Endothelial cell of umbilical vein (primary cell): Measurements from ENCODE around the gene TAF11L14. TPM values are rescaled to one million over a fixed set of nuclear protein-coding genes. Genes with fewer than 3 reads are reported as not detected.
"Not testable (repeated sequence)": the region's sequence is repeated elsewhere in the genome, so short reads cannot be mapped to it uniquely, and the experiment has no call there.

Experiments
- BruUV-seq: library from RNA; stranded (reverse); fragments of 400-500 nt; replicated peaks from 2 replicates; lab custom pipeline; 2021; lab: Mats Ljungman, UMichigan
- CTCF ChIA-PET: fragments of 300-600, 350-600 bp; sonication (Branson Sonifier 250); formaldehyde crosslinking; loops from one replicate; lab custom pipeline; 2021; ENCODE audit warnings: antibody characterized with exemption, inconsistent platforms; lab: Charles Lee
- POLR2A ChIA-PET: fragments of 300-600, 350-600 bp; sonication (Branson Sonifier 250); formaldehyde crosslinking; loops from one replicate; lab custom pipeline; 2021; ENCODE audit warnings: antibody characterized with exemption, inconsistent platforms; lab: Charles Lee
- DNase-seq: peaks from one replicate; pipeline ENCODE4 v3.0.0-alpha.2; 2011; ENCODE audit warnings: low read depth, low spot score
- FAIRE-seq: peaks from 2 replicates; lab custom pipeline; 2011; peaks lifted over from hg19 to GRCh38; lab: Jason Lieb, UNC
- H2AFZ ChIP-seq: 2 replicates; pipeline ENCODE4 v1.6.0; 2012; ENCODE audit warnings: low read depth, low read length, control low read depth, inconsistent platforms
- H3K27ac ChIP-seq: 2 replicates; pipeline ENCODE4 v1.5.1; 2011; ENCODE audit warnings: low read depth, mild to moderate bottlenecking, control low read depth, low read length, moderate library complexity; ENCODE audit not compliant: insufficient read depth
- H3K27me3 ChIP-seq, 2 experiments: 2 replicates each; pipeline versions ENCODE4 v1.6.0 to v1.6.1; 2011; ENCODE audit warnings: low read length in 2 of 2, mixed read lengths in 1 of 2; ENCODE audit not compliant: control insufficient read depth in 2 of 2, insufficient read depth in 2 of 2
- H3K36me3 ChIP-seq, 2 experiments: 2 replicates in 1 of 2; 3 replicates in 1 of 2; pipeline ENCODE4 v1.5.1; 2011; ENCODE audit warnings: low read length in 2 of 2, mild to moderate bottlenecking in 1 of 2, moderate library complexity in 1 of 2; ENCODE audit not compliant: control insufficient read depth in 2 of 2, insufficient read depth in 2 of 2; ENCODE audit errors: extremely low read depth in 1 of 2
- H3K4me1 ChIP-seq: 3 replicates; pipeline ENCODE4 v1.5.1; 2011; ENCODE audit warnings: mild to moderate bottlenecking, low read length; ENCODE audit not compliant: control insufficient read depth, insufficient read depth; ENCODE audit errors: extremely low read depth
- H3K4me2 ChIP-seq: 2 replicates; pipeline ENCODE4 v1.6.1; 2011; ENCODE audit warnings: low read length, control low read depth, mixed read lengths; ENCODE audit not compliant: insufficient read depth
- H3K4me3 ChIP-seq, 3 experiments: fragments of 200-600 bp in 1 of 3; sonication (generic), shearing (Covaris generic) in 1 of 3; replicated peaks in 1 of 3; 2 replicates each; pipeline ENCODE4 v1.5.1; 2011 to 2016; ENCODE audit warnings: control low read depth in 3 of 3, low read length in 3 of 3, mild to moderate bottlenecking in 2 of 3, inconsistent platforms in 1 of 3, low read depth in 1 of 3, moderate library complexity in 1 of 3; ENCODE audit not compliant: insufficient read depth in 1 of 3
- H3K79me2 ChIP-seq: 2 replicates; pipeline ENCODE4 v1.6.0; 2012; ENCODE audit warnings: low read length, inconsistent platforms; ENCODE audit not compliant: control insufficient read depth, insufficient read depth
- H3K9ac ChIP-seq: replicated peaks from 2 replicates; pipeline ENCODE3; 2011; ENCODE audit warnings: low read length, control low read depth; ENCODE audit not compliant: insufficient read depth; ENCODE audit errors: extremely low read depth
- H3K9me1 ChIP-seq: replicated peaks from 3 replicates; pipeline ENCODE4 v1.6.0; 2011; ENCODE audit warnings: mild to moderate bottlenecking, low read length; ENCODE audit not compliant: control insufficient read depth, insufficient read depth; ENCODE audit errors: extremely low read depth
- H3K9me3 ChIP-seq: replicated peaks from 2 replicates; pipeline ENCODE4 v1.5.1; 2012; ENCODE audit warnings: low read length, inconsistent platforms; ENCODE audit not compliant: control insufficient read depth, insufficient read depth
- H4K20me1 ChIP-seq: replicated peaks from 2 replicates; pipeline ENCODE3; 2011; ENCODE audit warnings: mild to moderate bottlenecking, low read length; ENCODE audit not compliant: control insufficient read depth, insufficient read depth; ENCODE audit errors: extremely low read depth
- MYC ChIP-seq: IDR thresholded peaks from one replicate; pipeline ENCODE4 v1.6.1; 2011; ENCODE audit warnings: mild to moderate bottlenecking, low read depth, low read length
- POLR2AphosphoS5 ChIP-seq: IDR thresholded peaks from 2 replicates; pipeline ENCODE4 v1.6.1; 2012; ENCODE audit warnings: low read depth, mild to moderate bottlenecking, control low read depth, low read length, moderate library complexity; ENCODE audit not compliant: insufficient read depth
- dilution Hi-C: fragments of 300-500 bp; cut with MboI; formaldehyde crosslinking; loops from one replicate; pipeline ENCODE4 v1.15.0; 2019; ENCODE audit warnings: low sequenced_read_pairs; ENCODE audit not compliant: extremely low pct_ligation_motif_present
- intact Hi-C: fragments of 100-400 bp; cut with micrococcal nuclease; formaldehyde crosslinking; loops from one replicate; pipeline ENCODE4 v1.10.0; 2022
- polyA plus RNA-seq, 4 experiments: library from polyadenylated mRNA; depleted of rRNA in 3 of 4; stranded (reverse) in 3 of 4; unstranded in 1 of 4; fragments of >200 nt; gene quantifications; 2 replicates each; pipeline versions ENCODE4 v1.2.1 to v1.2.3, GENCODE V29; 2011 to 2012; ENCODE audit warnings: missing spikeins in 1 of 4
- total RNA-seq: library from RNA; stranded (reverse); gene quantifications from 2 replicates; pipeline ENCODE4 v1.2.3, GENCODE V29; 2021

Gene TAF11L14
- total and polyA plus RNA-seq, 2 donors (not counting 3 experiments of a cell fraction or from before 2014, with no cell fraction given) = not detected

- Histone ChIP-seq H3K27ac (no peak overlapping the region), H3K4me2 (no peak overlapping the region), H3K4me3 (no peak overlapping the region), H3K9me3 (no peaks in the 10 kb centered on the region), H3K9ac (no peak overlapping the region), H3K9me1 (no peaks in the 10 kb centered on the region), H3K36me3 (no peaks in the 10 kb centered on the region), H2AFZ (no peak overlapping the region), H3K27me3 (no peaks in the 10 kb centered on the region), H3K79me2 (no peaks in the 10 kb centered on the region), H3K4me1 (no peaks in the 10 kb centered on the region), H4K20me1 (no peaks in the 10 kb centered on the region)
- no peak for FAIRE-seq
- CTCF ChIA-PET = no interaction called here
- intact Hi-C loops = no loop called here
- no TSS peak for BruUV-seq
- TF ChIP-seq POLR2AphosphoS5 (no peak), MYC (no peak)
- dilution Hi-C loops = no loop called here
- POLR2A ChIA-PET = no interaction called here
- no peak for DNase-seq
Measured at GRCh38 chr5:17604951-17605350, 29.3 kb upstream of the TAF11L14 start.

GRCh38 chr5:17607461-17607860 is 26.8 kb upstream of the TAF11L14 start:
- H3K9me3 ChIP-seq, H2AFZ ChIP-seq, H4K20me1 ChIP-seq, DNase-seq, H3K4me2 ChIP-seq, BruUV-seq, H3K79me2 ChIP-seq, CTCF ChIA-PET, H3K27ac ChIP-seq, H3K9me1 ChIP-seq, H3K4me3 ChIP-seq, intact Hi-C loops, POLR2A ChIA-PET, FAIRE-seq, H3K9ac ChIP-seq, H3K4me1 ChIP-seq, H3K27me3 ChIP-seq, dilution Hi-C loops, H3K36me3 ChIP-seq: not testable (repeated sequence)

GRCh38 chr5:17610092-17610491 is 24.2 kb upstream of the TAF11L14 start, which contains the start of gene TAF11L12:
Gene TAF11L12, plus strand, starts transcription at chr5:17610392.
- H4K20me1 ChIP-seq, FAIRE-seq, H3K4me3 ChIP-seq, DNase-seq, POLR2A ChIA-PET, H3K27me3 ChIP-seq, H3K4me1 ChIP-seq, CTCF ChIA-PET, H3K9me3 ChIP-seq, dilution Hi-C loops, H3K36me3 ChIP-seq, H3K27ac ChIP-seq, H3K4me2 ChIP-seq, intact Hi-C loops, H3K79me2 ChIP-seq, H3K9ac ChIP-seq, H2AFZ ChIP-seq, H3K9me1 ChIP-seq, BruUV-seq: not testable (repeated sequence)
